Retina (tissue), 1 donor: ENCODE data around the gene PAXX.
A peak's percentile ranks its signal among the peaks of the same experiment; 100 is the strongest.

Experiments
- DNase-seq: peaks from one replicate; pipeline ENCODE4 v3.0.0-alpha.2; 2016

The PAXX gene

DNA sequence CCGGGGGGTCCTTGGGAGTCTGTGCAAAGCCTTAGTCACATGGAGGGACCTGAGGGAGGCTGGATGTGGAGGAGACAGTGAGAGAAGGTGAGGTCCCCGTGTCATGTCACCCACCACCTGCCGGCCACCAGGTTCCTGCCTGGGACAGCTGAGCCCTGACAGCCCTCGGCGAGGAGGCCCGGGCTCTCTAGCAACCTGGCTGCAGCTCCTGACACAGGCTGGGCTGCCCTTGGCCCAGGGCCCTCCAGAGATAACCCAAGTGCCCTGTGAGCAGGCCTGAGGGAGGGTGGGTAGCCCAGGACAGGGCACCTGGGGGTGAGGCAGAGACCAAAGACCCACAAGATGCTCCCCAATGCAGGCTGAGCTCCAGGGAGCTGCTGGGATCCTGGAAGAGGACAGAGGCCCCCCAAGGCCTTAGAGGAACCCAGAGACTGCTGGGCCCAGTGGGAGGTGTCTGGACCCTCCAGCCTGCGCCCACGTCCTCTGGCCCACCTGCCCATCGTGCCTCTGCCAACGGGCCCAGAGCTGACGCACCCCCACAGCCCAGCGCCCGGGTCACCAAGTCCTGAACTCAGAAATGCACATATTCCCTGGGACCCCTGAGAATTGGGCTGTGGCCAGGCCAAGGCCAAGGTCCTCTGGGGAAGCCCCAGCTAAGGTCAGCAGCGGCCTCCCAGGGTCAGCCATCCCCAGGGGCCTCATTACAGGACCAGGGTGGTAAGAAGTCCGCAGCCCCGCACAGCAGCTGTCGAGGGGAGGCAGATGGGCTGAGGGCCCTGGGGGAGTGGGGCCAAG is 23.7 kb upstream of the PAXX start:
- DNase-seq: no peak

DNA sequence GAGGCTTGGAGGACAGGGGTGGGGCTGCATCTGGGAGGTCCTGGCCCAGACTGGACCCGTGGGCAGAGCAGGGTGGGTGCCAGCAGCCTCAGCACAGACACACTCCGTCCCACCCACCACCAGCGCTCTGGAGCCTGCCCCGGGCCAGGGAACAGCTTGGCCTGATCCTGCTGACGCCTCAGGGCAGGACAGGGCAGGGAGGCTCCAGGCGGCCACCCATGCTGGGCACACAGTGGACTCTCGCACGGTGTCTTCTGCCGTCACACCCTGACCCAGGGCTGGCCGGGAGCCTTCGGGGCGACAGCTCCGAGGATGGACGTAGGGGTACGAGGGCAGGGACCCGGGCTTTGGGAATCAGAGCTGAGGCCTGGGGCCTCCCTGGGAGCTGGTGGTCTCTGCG is 23.1 kb upstream of the PAXX start:
- no peak for DNase-seq

DNA sequence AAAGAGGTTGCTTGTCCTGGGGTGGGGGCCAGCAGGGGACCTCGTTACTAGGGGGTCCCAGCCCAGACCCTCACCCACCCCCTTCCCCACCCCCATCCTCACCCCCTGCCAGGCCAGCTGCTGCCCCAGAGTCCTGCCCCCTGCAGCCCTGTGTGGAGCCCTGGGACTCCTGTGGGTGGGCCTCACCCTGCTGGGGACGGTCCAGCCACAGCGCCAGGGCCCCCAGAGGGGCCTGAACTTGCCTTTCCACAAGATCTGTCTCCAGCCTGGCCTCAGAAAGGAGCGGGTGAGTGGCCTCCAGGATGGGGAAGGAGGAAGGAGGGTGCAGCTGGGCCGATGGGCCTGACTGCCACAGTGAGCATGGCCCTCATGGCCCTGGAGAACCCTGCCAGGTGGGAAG is 22.4 kb upstream of the PAXX start:
- DNase-seq: no peak

DNA sequence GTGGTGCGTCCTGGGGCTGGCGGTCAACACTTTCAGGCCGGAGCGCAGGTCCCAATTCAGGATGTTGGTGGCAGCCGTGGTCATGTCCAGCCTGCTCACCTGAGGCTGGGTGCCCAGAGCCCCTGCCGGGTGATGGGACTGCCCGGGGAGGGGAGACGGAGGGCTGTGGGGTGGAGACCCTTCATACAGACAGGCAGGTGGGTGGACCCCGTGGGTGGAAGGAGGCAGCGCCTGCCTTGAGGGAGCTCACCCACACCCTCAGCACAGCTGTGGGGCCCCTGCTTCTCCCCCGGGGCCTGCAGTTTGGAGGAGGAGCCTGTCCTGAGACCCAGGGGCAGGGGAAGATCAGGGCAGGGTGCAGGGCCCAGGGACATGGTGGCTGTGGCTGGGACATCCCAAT is 21.9 kb upstream of the PAXX start:
- no peak for DNase-seq

DNA sequence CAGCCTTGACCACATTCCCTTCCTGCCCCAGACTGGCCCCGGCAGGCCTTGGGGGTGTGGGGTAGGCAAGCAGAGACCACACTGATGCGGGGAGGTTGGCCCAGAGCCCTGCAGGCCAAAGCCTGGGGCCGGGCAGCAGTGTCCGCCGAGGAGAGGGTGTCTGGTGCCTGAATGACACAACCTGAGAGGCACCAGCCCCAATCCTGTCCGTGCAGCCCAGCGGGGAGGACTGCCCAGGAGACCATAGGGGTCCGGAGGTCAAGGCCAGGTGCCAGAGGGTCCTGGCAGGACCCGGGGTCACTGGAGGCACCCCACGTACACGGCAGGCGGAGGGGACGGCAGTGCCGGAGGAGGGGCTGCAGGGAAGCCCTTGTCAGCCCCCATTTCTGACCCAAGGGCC is 20.5 kb upstream of the PAXX start:
- DNase-seq: no peak

DNA sequence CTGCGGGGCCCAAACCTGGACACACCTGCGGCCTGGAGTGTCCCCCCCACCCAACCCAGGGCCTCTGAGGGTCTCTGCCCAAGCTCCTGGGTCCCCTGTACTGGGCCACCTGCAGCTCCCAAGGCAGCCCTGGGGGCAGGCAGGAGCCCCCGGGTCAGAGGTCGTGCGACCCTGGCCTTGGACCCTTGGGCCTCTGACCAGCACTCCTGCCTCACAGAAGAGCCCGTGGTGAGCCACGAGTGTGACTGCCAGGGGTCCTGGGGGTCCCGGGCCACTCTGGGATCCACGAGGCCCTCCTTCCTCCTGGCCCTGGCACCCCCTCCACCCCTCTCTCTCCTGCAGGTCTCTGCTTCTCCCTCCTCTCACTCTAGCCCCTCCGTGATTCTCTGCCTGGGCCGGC is 19.9 kb upstream of the PAXX start:
- DNase-seq: no peak

DNA sequence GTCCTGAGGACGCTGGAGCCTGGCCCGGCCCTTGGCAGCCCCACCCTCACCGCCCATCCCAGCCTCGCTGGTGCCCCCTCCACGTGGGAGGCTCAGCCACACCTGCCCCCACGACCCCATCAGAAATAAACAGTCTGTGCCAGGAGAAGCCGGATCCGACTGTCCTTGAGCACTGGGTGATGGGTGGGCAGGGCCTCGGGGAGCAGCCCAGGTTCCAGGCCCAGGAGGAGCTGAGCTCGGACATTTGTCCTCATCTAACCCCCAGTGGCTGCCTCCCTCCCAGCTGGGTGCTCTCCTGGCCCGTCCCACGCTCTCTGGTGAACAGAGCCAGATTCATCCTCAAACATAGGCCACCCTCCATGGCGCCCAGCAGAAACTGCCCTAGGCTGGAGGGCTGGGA is 19.5 kb upstream of the PAXX start:
- no peak for DNase-seq

DNA sequence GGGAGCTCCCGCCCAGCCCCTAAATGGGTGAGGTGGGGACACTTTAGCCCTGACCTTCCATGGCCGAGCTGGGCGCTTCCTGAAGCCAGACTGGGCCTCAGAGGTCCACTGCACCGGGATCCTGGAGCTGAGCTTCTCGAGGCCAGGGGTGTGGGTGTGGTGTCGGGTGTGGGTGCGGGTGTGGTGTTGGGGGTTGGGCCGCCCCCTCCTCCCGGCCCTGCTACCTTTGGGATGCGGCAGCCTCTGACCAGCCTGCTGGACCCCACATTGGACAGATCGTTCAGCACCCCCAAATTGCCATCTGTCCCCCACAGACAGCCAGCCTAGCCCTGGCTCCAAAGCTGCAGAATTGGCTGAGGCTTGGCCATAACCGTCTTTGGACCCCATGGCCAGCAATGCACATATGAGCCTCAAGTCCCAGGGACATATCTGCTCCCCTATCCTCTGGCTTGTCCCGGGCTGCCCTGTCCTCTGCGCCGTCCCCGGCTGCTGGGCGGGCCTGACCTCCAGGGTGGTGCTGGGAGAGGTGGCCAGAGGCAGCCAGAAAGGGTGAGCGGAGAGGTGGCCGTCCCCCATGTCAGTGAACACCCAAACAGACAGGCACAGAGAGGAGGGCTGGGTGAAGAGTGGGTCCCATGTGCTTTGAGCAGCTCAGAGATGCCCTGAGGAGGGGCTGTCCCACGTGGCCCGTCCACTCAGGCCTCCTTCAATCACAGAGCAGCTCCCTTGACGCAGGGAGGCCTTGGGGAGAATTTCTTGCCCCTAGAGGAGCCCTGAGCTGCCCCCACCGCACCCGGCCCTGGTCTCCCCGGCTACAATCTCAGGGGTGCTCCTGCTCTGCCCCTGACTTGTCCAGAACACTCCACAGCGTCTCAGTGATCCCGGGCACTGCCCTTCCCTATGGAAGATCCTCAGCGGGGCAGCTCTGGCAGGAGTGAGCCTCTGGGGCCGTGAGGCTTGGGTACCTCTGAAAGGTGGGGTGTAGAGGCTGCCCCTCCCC is 18.3 kb upstream of the PAXX start:
- DNase-seq: no peak

DNA sequence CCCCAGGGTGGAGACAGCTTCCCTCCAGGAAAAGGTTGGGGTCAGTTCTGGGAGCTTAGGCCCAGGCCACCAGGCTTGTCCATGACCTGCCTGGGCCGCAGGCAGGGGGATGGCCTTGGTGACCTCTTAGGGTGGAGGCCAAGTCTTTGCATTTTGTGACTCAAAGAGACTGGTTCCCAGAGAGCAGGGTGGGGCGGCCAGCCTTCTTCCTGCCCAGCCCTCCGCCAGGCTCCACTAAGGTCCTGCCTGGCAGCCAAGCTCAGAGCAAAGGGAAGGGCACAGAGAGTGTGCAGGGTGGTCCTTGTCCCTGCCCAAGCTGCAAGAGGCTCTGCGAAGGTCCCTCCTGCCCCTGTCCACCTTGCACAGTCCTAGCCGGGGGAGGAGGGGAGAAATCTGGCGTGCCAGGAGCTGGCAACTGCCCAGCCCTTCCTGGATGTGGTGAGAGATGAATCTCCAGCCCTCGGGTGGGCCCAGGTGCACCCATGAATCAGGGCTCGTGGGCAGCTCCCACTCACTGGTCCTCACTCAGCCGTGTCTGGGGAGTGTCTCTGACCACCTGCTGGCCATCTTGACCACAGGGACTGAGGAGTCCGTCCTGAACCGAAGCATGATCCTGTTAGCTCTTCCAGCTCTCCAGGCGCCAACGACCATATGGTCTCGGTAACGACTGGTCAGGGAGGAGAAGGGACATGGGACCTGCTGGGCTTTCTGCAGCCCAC is 17.2 kb upstream of the PAXX start:
- no peak for DNase-seq

DNA sequence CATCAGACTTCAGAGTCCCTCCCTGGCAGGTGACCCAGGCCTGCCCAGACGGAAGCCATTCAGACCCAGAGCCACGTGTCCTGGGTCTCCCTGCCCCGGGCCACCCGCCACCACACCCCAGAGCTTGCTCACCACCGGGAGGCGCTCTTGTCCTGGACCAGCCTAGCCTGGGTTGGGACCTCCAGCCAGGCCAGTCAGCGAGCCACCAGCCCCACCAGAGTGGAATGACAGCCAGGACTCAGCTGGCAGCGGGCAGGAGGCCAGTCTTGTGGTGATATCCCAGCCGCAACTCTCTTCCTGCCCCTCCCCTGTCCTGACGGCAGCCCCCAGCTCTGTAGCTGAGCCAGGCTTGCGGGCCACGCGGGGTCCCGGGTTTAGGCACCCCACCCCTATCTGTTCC is 16.6 kb upstream of the PAXX start:
- no peak for DNase-seq

DNA sequence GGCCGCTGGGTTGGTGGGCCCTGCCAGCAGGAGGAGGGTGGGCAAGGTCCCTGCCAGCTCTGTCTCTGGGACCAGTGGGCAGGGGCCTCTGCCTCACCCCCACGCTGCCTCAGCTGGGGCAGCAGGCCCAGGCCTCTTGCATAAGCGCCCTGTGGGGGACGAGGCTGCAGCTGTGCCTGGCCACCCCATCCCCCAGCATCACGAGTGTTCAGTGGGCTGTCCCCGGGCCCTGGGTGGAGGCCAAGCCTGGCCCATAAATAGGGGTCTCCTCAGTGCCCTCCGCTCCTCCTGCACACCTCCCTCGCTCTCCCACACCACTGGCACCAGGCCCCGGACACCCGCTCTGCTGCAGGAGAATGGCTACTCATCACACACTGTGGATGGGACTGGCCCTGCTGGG is 15.0 kb upstream of the PAXX start, which contains the start of gene PTGDS:
TSS of gene PTGDS (plus strand) at position 282 of the 400 bp plus-strand sequence. CDS start at position 357, 75 bp downstream.
- DNase-seq: no peak

DNA sequence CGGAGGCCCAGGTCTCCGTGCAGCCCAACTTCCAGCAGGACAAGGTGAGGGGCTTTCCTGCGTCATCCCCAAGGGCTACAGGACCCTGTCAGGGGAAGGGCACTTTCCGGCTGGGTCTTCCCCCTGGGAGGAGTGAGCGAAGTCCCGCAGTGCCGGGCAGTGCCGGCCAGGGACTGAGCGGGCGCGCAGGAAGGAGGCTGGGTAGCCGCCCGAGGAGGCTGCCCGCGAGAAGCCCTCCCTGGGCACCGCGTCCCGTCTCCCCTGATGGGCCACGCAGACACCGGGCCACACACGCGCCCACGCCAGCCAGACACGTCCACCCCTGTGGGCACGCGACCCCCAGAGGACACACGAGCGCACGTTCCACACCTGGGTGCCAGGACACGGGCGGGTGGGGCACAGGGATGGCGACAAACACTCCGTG is 14.6 kb upstream of the PAXX start:
- no peak for DNase-seq

DNA sequence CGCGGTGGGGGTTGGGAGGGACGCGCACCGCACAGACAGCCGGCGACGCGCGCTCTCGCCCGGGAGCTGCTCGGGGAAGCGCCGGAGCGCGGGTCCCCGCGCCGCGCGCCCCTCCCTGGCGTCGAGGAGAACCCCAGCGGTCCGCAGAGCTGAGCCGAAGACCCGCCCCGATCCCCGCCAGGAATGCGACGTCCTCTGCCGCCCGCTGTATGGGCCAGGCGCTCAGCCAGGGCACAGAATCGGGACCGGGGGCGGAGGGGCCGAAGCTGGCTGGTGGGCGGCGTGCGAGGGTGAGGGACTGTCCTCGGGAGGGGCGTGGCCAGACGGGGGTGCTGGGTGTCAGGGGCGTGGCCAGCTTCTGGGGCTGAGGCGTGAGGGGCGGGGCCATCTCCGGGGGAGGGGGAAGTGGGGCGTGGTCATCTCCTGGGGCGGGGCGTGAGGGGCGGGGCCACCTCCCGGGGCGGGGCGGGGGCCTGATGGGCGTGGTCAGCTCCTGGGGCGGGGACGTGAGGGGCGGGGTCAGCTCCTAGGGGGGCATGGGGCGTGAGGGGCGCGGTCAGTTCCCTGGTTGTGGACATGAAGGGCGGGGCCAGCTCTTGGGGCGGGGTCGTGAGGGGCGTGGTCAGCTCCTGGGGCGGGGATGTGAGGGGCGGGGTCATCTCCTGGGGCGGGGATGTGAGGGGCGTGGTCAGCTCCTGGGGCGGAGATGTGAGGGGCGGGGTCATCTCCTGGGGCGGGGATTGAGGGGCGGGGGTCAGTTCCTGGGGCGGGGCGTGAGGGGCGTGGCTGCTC is 14.0 kb upstream of the PAXX start:
- peak; percentile 72 for DNase-seq

DNA sequence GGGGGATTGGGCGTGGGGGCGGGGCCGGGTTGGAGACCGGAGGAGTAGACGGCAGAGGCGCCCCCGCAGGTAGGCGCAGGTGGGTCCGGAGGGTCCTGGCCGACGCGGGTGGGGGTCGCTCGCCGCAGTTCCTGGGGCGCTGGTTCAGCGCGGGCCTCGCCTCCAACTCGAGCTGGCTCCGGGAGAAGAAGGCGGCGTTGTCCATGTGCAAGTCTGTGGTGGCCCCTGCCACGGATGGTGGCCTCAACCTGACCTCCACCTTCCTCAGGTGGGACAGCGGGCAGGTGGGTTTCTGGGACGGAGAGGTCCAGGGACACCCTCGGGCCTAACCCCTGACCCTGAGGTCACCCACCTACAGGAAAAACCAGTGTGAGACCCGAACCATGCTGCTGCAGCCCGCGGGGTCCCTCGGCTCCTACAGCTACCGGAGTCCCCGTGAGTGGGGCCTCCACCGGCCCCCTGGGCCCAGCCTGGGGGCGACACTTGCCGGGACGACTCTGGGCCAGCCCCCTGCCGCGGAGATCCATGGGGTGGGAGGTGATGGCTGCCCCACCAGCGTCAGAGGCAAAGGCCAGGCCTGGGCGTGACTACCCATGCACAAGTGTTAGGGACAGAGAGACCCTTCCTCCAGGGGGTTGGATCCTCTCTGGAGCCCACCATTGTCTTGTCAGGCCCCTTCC is 13.2 kb upstream of the PAXX start:
- DNase-seq: no peak

DNA sequence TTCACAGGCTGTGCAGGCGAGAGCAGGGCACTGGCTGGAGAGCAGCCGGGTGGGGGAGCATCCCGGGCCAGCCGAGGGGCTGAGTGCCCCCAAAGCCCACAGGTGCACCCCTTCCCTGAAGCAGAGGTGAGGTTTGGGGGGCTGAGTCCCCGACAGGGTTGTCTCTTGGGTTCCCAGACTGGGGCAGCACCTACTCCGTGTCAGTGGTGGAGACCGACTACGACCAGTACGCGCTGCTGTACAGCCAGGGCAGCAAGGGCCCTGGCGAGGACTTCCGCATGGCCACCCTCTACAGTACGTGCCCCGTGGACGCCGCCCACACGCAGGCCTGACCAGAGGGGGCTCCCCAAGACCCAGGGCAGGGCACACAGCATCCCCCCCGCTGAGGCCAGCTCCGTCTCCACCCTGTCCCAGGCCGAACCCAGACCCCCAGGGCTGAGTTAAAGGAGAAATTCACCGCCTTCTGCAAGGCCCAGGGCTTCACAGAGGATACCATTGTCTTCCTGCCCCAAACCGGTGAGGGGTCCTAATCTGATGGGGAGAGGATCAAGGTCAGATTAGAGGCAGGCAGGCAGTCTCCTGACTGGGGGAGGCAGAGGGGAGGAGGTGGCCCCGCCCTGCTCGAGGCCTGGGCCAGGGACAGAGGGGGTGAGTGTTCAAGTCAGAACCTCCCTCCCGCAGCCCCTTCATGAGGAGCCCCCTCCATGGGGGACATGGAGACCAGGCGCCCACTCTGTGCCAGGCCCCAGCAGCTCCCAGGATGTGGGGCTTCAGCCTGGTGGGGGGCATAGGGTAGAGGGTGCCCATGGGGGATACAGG is 12.2 kb upstream of the PAXX start:
- DNase-seq: no peak

DNA sequence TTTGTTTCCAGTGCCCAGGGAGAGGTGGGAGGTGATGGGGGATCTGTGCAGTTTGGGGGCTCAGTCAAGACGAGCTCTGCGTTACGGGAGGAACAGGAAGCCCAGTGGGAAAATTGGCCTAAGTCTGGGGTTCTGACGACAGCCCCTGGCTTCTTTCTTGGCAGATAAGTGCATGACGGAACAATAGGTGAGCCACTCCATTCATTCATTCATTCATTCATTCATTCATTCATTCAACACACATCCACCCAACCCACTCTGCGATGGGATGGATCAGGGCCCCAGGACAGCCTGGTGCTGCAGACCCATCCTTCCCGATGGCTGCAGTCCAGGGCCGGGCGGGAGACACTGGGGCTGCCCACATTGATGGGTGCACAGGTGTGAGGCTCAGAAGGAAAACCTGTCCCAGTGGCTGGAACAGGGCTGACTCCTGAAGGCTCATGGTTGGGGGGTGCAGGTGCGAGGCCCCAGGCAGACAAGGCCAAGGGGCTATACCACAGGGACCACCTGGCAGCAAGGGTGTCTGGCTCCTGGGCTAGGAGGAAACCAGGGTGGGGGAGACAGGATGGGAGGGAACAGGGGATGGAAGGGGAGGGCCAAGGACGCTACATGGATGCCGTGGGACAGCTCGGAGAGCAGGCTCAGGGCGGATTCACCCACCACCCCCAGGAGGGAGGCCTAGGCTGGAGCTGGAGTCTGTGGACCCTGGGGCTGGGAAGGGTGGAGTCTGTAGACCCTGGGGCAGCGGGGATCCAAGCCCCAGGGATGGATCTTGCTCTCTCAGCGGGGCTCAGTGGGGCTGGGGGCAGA is 11.3 kb upstream of the PAXX start:
- DNase-seq: no peak

DNA sequence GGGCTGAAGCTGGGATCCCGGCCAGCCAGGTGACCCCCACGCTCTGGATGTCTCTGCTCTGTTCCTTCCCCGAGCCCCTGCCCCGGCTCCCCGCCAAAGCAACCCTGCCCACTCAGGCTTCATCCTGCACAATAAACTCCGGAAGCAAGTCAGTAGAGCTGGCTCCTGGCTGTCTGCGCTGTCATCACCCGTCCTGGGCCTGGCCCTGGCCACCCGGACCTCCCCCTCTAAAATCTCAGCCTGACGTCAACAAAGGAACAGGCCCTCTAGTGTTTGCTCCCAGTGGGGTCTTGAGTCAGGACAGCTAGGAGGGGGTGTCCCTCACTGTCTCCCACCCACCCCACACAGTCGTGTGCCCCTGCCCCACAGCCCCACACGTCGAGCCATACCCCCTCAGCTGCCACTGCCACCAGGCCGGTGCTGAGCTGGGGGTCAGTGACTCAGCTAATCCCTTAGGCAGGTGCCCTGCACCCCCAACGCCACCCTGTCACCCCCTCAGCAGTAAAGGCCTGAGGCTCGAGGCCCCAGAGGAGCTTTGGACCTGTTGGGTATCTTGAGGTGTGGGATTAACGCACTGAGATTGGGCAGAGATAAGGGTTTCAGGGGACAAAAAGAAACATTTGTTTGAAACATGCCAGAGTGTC is 10.5 kb upstream of the PAXX start:
- DNase-seq: no peak

DNA sequence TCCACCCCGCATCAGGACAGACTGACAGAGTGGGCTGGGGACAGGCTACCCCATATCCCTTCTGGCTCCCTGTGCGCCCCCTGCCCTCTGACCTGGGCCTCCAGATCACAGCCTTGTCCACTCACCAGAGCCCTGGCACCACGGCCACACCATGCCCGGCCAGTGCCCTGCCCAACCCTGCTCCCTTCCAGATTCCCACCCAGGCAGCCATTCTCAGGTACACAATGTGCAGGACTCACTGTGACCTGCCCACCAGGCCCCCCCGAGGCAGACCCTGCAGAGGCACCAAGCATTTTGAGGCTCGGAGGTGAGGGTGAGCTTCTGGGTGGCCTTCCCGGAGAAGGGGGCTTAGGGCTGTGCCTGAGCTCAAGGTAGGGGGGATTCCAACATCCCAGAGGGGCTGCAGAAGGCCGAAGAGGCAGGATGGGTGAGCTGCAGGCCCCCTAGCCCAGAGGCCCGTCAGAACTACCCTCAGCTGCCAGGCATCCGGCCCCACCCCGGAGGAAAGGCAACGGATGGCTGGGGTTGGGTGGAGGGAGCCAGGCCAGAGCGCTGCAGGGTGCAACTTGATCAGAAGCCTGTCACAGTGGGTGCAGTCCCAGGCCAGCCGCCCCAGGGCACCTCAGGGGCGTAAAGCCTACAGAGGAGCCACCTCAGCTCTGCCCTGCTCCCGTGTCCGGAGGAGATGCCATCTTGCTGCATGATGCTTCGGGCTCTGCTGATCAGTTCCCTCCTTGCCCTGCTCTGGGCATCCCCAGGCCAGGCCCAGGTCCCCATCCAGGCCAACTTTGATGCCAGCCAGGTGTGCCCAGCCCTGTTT is 9.8 kb upstream of the PAXX start, which contains the start of gene LCNL1:
TSS of gene LCNL1 (plus strand) at position 762 of the 820 bp plus-strand sequence. CDS start 594 bp downstream, outside the sequence.
- DNase-seq: no peak
